GM18511 (cell line): ENCODE data around the gene FRYL.
"Not testable (repeated sequence)": the region's sequence is repeated elsewhere in the genome, so short reads cannot be mapped to it uniquely, and the experiment has no call there.

Experiments
- ATAC-seq: cut with Tn5 transposase; IDR thresholded peaks from one replicate; pipeline ENCODE4 v1.9.1; 2021; ENCODE audit warnings: mild to moderate bottlenecking, moderate library complexity; ENCODE audit not compliant: unreplicated experiment

Gene FRYL

DNA sequence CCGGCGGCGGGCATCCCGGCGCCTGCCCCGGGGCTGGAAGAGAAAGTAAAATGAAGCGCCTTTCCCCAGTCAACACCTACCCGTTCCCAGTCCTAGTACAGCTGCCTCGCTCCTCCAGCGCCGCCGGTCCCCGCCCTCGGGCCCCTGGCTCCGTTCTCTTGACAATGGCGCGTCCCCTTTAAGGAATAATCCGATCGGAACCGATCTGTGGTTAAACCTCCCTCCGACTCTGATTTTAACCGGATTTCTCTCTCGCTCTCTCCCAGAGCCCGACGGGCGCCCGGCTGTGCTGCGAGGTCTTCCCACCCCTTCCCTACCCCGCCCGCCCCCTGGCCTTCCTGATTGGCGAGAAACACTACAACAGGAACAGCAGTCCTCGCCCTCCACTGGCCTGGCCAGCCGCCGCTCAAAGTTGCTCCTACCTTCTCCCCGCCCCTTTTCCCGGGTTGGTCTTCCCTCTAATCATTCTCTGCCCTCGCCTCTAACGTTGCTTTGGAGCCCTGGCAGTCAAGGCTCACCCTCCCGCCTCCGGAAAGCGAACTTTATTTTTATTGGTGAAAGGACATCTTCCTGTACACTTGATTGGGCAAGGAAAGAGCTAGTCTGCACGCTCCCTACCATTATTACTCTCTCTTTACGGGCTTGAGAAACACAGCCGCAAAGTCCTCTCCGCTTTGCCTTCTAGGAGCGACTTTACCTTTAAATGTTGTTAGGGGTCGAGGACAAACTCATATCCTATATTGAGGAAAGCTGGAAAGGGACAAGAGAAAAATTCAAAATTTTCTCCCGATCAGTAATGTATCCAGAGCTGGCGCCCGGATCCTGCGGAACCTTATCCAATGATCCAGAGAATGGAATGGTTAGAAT lies at the start of gene FRYL:
TSS of gene FRYL (minus strand) at position 282 of the 867 bp plus-strand sequence. CDS start 145,869 bp downstream, outside the sequence.
- peak; percentile 86 for ATAC-seq

DNA sequence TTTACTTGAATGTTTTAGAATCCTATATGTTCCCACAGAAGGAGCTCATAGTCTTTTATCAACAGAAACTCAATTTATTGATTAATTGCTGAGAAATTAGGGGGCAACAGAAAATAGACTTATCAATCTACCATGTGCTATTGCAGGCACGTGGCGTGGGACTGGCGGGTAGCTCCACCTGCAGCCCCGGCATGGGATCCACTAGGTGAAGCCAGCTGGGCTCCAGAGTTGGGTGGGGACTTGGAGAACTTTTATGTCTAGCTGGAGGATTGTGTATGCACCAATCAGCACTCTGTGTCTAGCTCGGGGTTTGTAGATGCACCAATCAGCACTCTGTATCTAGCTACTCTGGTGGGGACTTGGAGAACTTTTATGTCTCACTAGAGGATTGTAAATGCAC lies 47.5 kb upstream of the FRYL start:
- ATAC-seq: no peak

GRCh38 chr4:48821431-48821830 lies 41.4 kb upstream of the FRYL start:
- not testable (repeated sequence) for ATAC-seq

GRCh38 chr4:48816971-48817370 lies 36.9 kb upstream of the FRYL start:
- no peak for ATAC-seq

DNA sequence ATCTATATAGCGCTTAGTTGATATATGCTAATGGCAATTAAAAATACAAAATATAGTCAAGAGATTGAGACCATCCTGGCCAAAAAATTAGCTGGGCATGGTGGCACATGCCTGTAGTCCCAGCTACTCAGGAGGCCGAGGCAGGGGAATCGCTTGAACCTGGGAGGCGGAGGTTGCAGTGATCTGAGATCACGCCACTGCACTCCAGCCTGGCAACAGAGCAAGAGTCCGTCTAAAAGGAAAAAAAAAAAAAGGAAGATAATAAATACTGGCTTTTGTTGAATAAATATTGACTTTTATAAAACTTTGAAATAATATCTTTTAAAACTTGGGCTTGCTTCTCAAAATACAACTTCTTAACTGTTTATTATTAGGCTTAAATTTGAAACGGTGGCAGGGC lies 36.2 kb upstream of the FRYL start:
- not testable (repeated sequence) for ATAC-seq

DNA sequence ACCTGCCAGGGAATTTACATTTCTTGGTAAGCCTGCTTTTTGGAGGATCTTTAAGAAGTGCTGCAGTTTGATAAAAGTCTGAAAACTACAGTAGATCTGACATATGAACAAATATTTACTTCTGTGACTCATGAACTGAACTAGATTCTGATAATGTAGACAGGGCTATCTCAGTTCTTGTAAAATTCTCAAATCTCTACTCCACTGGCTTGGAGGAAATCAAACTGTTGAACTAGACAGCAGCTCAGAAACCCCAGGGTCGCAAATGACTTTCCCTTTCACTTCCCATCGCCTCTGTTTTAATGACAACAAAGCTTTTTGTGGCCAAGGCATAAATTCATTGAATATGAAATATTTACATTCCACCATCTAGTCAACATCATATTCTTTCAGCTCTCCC lies 35.4 kb upstream of the FRYL start:
- peak; percentile 61 for ATAC-seq

DNA sequence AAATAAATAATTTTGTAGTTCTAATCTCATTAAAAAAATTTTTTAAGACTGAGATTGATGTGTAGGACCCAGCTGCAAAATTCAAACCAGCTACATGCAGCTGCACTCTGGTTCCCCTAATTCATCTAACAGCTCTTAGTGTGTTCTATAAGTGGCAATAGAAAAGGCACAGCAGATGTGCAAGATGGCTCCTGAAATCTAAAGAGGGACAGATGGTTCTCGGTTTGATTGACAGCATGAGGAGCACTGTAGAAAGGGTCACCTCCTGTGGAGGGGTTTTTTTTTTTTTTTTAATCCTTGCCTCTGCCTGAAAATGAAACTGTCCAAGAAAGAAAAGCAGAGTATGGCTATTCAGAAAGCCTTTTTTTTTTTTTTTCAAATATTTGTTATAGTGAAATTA lies 33.9 kb upstream of the FRYL start:
- peak; percentile 69 for ATAC-seq

- no peak for ATAC-seq
These were observed 32.8 kb upstream of the FRYL start for GRCh38 chr4:48812866-48813265.

DNA sequence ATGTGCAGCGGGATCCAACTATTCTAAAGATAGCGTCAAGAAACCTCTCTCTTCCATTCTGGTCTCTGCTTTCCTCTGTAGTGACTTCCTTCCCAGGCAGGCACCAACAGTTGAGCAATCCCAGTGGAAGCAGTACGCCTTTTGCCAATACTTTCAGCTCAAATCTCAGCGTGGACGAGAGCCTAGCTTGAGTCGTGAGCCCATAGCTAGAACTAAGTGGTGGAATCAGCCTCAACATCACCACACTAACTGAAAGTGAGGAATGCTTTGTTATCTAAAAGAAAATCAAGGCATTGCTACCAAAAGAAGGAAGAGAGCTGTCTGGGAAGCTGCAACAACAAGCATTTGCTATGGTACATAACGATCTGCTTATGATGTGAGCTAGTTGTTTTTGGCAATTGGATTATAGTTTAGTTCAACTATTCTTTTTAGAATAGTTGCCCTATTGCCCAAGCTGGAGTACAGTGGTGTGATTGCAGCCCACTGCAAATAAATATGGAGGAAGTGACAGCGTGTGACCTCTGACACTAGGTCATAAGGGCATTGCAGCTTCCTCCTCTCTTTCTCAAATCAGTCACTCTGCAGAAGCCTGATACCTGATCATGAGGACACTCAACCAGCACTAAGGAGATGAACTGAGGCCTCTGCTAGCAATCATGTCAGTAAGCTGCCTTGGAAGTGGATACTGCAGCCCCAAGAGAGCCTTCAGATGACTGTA lies 24.7 kb upstream of the FRYL start:
- no peak for ATAC-seq

DNA sequence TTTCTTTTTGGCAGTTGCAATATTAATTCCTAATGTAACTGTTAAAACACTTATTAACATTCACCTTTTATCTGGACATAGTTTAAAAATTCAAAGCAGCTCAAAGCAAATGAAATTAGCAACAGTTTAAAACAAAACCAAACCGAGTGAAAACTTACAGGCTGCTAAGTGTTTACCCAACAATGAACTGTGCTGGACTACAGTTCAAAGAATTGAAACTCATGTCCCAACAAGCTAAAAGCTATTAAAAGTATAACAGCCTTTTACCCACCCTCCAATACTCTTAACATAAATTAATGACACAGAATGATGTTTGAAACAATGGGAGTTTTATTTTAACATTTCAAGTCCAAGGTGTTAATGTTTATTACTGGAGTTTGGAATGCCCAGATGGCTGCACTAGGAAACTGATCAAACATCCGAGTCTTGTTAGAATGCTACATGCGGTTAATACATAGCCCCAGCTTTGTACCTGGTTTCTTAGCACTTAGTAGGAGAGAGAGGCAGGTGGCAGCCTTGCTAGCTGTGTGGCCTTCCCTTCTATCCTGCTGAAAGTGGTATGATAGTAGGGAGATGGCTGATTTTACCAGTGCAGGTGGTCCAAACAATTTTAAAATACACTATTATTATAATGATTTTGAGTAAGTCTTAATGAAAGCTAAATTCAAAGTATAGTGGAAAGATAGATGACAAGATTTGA lies 21.1 kb upstream of the FRYL start:
- no peak for ATAC-seq

DNA sequence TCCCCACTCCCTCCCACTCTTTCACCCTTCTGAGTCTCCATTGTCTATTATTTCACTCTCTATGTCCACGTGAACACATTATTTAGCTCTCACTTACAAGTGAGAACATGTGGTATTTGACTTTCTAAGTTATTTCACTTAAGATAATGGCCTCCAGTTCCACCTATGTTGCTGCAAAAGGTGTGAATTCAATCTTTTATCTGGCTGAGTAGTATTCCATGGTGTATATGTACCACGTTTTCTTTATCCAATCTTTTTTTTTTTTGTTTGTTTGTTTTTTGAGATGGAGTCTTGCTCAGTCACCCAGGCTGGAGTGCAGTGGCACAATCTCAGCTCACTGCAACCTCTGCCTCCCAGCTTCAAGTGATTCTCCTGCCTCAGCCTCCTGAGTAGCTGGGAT lies 20.1 kb upstream of the FRYL start:
- not testable (repeated sequence) for ATAC-seq

DNA sequence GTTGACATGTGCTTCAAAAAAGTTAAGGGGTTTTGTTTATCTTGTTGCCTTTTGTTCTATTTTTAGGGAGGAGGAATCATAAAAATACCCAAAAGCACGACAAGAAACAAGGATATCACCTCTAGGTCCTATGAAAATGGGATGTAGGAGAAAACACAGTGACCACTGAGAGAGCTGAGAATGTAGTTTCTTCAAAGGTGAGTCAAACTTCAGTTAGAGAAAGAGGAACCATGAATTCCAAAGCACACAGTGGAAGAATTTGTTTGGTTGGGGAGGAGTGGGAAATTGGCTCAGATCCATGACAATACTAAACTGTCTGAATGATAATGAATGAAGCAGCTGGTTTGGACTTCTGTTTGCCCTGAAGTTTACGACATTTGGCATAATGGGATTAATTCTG lies 19.1 kb upstream of the FRYL start:
- no peak for ATAC-seq

- ATAC-seq: no peak
These were observed 18.0 kb upstream of the FRYL start for GRCh38 chr4:48798117-48798516.

DNA sequence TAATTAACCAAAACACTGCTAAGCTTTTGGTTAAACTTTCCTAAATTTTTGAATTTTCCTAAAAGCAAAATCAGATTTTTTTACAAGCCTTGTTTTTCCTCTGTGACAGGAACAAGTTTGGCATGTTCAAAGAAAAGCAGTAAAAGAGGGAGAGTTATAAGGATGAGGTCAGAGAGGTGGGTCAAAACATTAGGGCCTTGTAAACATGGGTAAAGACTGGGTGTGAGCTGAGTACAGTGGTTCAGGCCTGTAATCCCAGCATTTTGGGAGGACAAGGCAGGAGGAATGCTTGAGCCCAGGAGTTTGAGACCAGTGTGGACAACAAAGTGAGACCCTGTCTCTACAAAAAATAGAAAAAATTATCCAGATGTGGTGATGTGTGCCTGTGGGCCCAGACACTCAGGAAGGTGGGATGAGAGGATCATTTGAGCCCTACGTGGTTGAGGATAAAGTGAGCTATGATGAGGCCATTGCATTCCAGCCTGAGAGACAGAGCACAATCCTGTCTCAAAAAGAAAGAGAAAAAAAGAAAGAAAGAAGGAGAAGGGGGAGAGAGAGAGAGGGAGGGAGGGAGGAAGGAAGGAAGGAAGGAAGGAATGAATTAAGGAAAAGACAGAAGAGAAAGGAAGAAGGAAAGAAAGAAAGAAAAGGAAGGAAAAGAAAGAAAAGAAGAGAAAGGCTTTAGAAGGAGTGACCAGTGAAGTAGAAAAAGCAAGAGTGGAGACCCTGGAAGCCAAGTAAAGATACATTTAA lies 17.0 kb upstream of the FRYL start:
- ATAC-seq: no peak

DNA sequence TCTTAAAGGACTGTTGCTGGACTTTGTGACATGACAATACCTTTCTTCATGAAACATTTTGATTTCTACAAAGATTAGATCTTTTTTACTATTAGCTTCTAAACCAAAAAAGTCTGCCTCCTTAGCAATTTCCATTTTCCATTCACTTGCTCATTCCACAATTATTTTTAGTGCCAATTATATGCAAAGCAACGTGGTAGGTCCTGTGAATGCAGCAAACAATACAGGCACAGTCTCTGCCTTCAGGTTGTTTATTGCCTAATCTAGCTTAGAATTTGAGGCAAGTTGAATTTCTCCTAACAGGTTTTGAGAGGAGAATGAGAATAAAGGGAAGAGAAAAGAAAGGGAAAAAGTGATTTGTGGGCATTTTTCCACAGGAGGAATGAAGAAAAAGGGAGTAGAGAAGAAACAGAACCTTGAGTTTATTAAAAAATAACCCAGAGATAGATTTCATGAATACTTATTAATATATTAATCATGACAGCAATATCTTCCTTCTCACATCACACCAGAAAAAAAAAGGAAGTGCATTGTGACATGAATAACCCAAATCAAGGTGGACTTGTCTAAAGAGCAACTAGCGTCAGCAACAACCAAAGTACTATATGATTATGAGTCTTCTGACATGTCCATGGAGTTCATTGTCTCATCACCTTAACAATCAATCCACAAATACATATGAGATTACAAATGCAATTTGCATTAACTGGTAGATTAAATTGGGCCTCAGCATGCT lies 16.3 kb upstream of the FRYL start:
- ATAC-seq: no peak

GRCh38 chr4:48795108-48795507 lies 15.0 kb upstream of the FRYL start:
- ATAC-seq: no peak

- peak; percentile 58 for ATAC-seq
These were observed 12.4 kb upstream of the FRYL start for GRCh38 chr4:48792348-48793006.

GRCh38 chr4:48791313-48791712 lies 11.2 kb upstream of the FRYL start:
- ATAC-seq: no peak

GRCh38 chr4:48790561-48790960 lies 10.5 kb upstream of the FRYL start:
- ATAC-seq: no peak

GRCh38 chr4:48787056-48787455 lies 7.0 kb upstream of the FRYL start:
- no peak for ATAC-seq
